Dedifferentiated amniotic fluid mesenchymal stem cell (primary cell): ENCODE measurements around the gene MAMLD1.

Experiments
- DNase-seq: peaks from one replicate; pipeline ENCODE4 v3.0.0-alpha.2; 2016; ENCODE audit errors: extremely low spot score

Gene MAMLD1

GRCh38 chrX:150406596-150406995 lies 43.5 kb downstream of the MAMLD1 start:
- no peak for DNase-seq

- no peak for DNase-seq
Measured at GRCh38 chrX:150408007-150408406, 44.9 kb downstream of the MAMLD1 start.

- no peak for DNase-seq
Measured at GRCh38 chrX:150408561-150408960, 45.4 kb downstream of the MAMLD1 start.

- no peak for DNase-seq
Measured at GRCh38 chrX:150409486-150409885, 46.4 kb downstream of the MAMLD1 start.

GRCh38 chrX:150409964-150410363 lies 46.8 kb downstream of the MAMLD1 start:
- DNase-seq = no peak

- DNase-seq = no peak
Measured at GRCh38 chrX:150410513-150410912, 47.4 kb downstream of the MAMLD1 start.

GRCh38 chrX:150411656-150412055 lies 48.5 kb downstream of the MAMLD1 start:
- DNase-seq = no peak

- no peak for DNase-seq
Measured at GRCh38 chrX:150414228-150414627, 51.1 kb downstream of the MAMLD1 start.

GRCh38 chrX:150416469-150416868 lies 53.4 kb downstream of the MAMLD1 start:
- DNase-seq = no peak

- DNase-seq = no peak
Measured at GRCh38 chrX:150421816-150422215, 58.7 kb downstream of the MAMLD1 start.

GRCh38 chrX:150429594-150429993 lies 66.5 kb downstream of the MAMLD1 start:
- peak; percentile 16 for DNase-seq

GRCh38 chrX:150436195-150436594 lies 73.1 kb downstream of the MAMLD1 start:
- DNase-seq = no peak

- DNase-seq = no peak
Measured at GRCh38 chrX:150438165-150438564, 75.0 kb downstream of the MAMLD1 start.

GRCh38 chrX:150446151-150446550 lies 83.0 kb downstream of the MAMLD1 start:
- DNase-seq = no peak

GRCh38 chrX:150446995-150447394 lies 83.9 kb downstream of the MAMLD1 start:
- no peak for DNase-seq

GRCh38 chrX:150449313-150449712 lies 86.2 kb downstream of the MAMLD1 start:
- no peak for DNase-seq

GRCh38 chrX:150450519-150451177 lies 87.5 kb downstream of the MAMLD1 start:
- no peak for DNase-seq

GRCh38 chrX:150451953-150452352 lies 88.8 kb downstream of the MAMLD1 start:
- no peak for DNase-seq

- no peak for DNase-seq
Measured at GRCh38 chrX:150454083-150454482, 91.0 kb downstream of the MAMLD1 start.

- no peak for DNase-seq
Measured at GRCh38 chrX:150454508-150455214, 91.5 kb downstream of the MAMLD1 start.

- DNase-seq = no peak
Measured at GRCh38 chrX:150455215-150455608, 92.1 kb downstream of the MAMLD1 start.

- DNase-seq = no peak
Measured at GRCh38 chrX:150456466-150456865, 93.3 kb downstream of the MAMLD1 start.

GRCh38 chrX:150456941-150457340 lies 93.8 kb downstream of the MAMLD1 start:
- DNase-seq = no peak

- DNase-seq = no peak
Measured at GRCh38 chrX:150459196-150459595, 96.1 kb downstream of the MAMLD1 start.
